ENCODE measurements around the gene TRMT2A.

The TRMT2A gene

GRCh38 chr22:20116951-20117632 is at the start of gene TRMT2A (continued):
- TF ChIP-seq, protein P1, sequence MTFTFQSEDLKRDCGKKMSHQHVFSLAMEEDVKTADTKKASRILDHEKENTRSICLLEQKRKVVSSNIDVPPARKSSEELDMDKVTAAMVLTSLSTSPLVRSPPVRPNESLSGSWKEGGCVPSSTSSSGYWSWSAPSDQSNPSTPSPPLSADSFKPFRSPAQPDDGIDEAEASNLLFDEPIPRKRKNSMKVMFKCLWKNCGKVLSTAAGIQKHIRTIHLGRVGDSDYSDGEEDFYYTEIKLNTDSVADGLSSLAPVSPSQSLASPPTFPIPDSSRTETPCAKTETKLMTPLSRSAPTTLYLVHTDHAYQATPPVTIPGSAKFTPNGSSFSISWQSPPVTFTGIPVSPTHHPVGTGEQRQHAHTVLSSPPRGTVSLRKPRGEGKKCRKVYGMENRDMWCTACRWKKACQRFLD (tag by site-specific recombination; IDR thresholded peaks at IDR 0.05): peak; percentile 19; the same call in 1 of the 2 replicates
- TF ChIP-seq ZNF19 (tag by site-specific recombination; IDR thresholded peaks at IDR 0.05; ENCODE audit: low read depth) (no peak), ZNF184 (tag by site-specific recombination; IDR thresholded peaks at IDR 0.05) (peak; percentile 78), ZNF248 (tag by site-specific recombination; IDR thresholded peaks at IDR 0.05) (no peak), ZNF596 (tag by site-specific recombination; IDR thresholded peaks at IDR 0.05) (peak; percentile 27; the same call in 1 of the 2 replicates), BCL11B (tag by site-specific recombination; IDR thresholded peaks at IDR 0.05; ENCODE audit: low read depth) (peak; percentile 100), ZNF221 (tag by site-specific recombination; IDR thresholded peaks at IDR 0.05; ENCODE audit: borderline replicate concordance) (no peak), TSHZ1 (tag by site-specific recombination; IDR thresholded peaks at IDR 0.05; ENCODE audit: borderline replicate concordance) (peak; percentile 93), ZNF629 (tag by site-specific recombination; IDR thresholded peaks at IDR 0.05) (peak; percentile 91), ZFP3 (tag by site-specific recombination; IDR thresholded peaks at IDR 0.05; ENCODE audit: low read depth) (no peak), ZNF16 (tag by site-specific recombination; IDR thresholded peaks at IDR 0.05; ENCODE audit: low read depth) (no peak), ZBTB48 (tag by site-specific recombination; IDR thresholded peaks at IDR 0.05) (peak; percentile 43; the same call in 1 of the 2 replicates), GFI1B (tag by site-specific recombination; IDR thresholded peaks at IDR 0.05) (no peak), ZNF148 (tag by site-specific recombination; IDR thresholded peaks at IDR 0.05; ENCODE audit: borderline replicate concordance) (peak; percentile 51; the same call in 1 of the 2 replicates), ZNF362 (tag by site-specific recombination; IDR thresholded peaks at IDR 0.05) (peak; percentile 31; the same call in 1 of the 2 replicates), MEIS1 (CRISPR knock-in tag; IDR thresholded peaks at IDR 0.05; ENCODE audit: borderline replicate concordance) (0 out of 2 replicates have a peak, but pooled peaks have one; percentile 10), ZBTB8A (tag by site-specific recombination; IDR thresholded peaks at IDR 0.05) (peak; percentile 98), ZNF138 (tag by site-specific recombination; IDR thresholded peaks at IDR 0.05; ENCODE audit: borderline replicate concordance) (no peak), ZNF2 (tag by site-specific recombination; IDR thresholded peaks at IDR 0.05) (peak; percentile 51; the same call in 1 of the 2 replicates), GLI2 (tag by site-specific recombination; IDR thresholded peaks at IDR 0.05; ENCODE audit: borderline replicate concordance, low read depth) (peak; percentile 61; the same call in 1 of the 2 replicates), ZNF560 (tag by site-specific recombination; IDR thresholded peaks at IDR 0.05; ENCODE audit: borderline replicate concordance) (no peak), HOXD13 (CRISPR knock-in tag; IDR thresholded peaks at IDR 0.05; ENCODE audit: borderline replicate concordance) (no peak), ZNF324 (tag by site-specific recombination; IDR thresholded peaks at IDR 0.05) (peak; percentile 94; the same call in 1 of the 2 replicates), ZNF585B (tag by site-specific recombination; IDR thresholded peaks at IDR 0.05) (no peak), ZNF791 (tag by site-specific recombination; IDR thresholded peaks at IDR 0.05) (no peak), ZNF302 (tag by site-specific recombination; IDR thresholded peaks at IDR 0.05; ENCODE audit: low read depth) (no peak), ZNF548 (tag by site-specific recombination; IDR thresholded peaks at IDR 0.05) (no peak), ZSCAN30 (tag by site-specific recombination; IDR thresholded peaks at IDR 0.05) (peak; percentile 69), ZBTB21 (tag by site-specific recombination; IDR thresholded peaks at IDR 0.05) (peak; percentile 33; the same call in 1 of the 2 replicates), ZFP69B (tag by site-specific recombination; IDR thresholded peaks at IDR 0.05) (peak; percentile 72)
- TF ChIP-seq, protein P2, sequence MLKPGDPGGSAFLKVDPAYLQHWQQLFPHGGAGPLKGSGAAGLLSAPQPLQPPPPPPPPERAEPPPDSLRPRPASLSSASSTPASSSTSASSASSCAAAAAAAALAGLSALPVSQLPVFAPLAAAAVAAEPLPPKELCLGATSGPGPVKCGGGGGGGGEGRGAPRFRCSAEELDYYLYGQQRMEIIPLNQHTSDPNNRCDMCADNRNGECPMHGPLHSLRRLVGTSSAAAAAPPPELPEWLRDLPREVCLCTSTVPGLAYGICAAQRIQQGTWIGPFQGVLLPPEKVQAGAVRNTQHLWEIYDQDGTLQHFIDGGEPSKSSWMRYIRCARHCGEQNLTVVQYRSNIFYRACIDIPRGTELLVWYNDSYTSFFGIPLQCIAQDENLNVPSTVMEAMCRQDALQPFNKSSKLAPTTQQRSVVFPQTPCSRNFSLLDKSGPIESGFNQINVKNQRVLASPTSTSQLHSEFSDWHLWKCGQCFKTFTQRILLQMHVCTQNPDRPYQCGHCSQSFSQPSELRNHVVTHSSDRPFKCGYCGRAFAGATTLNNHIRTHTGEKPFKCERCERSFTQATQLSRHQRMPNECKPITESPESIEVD (tag by site-specific recombination; IDR thresholded peaks at IDR 0.05): peak; percentile 50; the same call in 1 of the 2 replicates

Measured in HEK293 (cell line).